HG03342 (cell line): ENCODE results near the gene WDR62.

ENCODE experiments used
- ATAC-seq: cut with Tn5 transposase; IDR thresholded peaks from one replicate; pipeline ENCODE4 v1.9.1; 2021; ENCODE audit warnings: mild to moderate bottlenecking, moderate library complexity; ENCODE audit not compliant: unreplicated experiment

The WDR62 gene

GRCh38 chr19:36073121-36073876, 18.6 kb downstream of the WDR62 start:
- ATAC-seq = no peak

DNA sequence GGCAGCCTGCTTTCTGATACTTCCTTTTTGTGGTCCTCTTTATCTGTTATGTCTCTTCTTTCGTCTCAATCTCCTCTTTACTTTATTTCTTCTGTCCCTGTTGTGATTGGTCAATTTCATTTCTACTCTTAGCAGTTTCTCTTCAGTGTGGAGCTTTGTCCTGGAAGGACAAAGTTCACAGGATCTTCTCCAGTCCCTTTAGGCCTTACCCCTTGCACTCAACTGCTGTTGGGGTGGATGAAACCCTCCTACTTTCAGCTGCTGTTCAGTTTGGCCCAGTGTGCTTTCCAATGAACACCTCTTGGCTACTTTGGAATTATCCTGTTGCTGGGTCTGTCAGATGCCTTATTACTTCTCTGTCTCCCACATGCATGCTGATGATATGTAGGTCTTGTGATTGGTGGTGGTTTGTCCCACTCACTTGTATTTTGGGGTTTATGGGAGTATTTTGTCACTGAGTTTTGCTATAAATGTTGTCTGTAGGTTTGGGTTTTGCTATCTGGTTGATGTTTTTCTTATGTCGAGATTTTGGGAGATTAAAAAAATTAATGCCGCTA, 24.8 kb downstream of the WDR62 start:
- ATAC-seq = no peak

DNA sequence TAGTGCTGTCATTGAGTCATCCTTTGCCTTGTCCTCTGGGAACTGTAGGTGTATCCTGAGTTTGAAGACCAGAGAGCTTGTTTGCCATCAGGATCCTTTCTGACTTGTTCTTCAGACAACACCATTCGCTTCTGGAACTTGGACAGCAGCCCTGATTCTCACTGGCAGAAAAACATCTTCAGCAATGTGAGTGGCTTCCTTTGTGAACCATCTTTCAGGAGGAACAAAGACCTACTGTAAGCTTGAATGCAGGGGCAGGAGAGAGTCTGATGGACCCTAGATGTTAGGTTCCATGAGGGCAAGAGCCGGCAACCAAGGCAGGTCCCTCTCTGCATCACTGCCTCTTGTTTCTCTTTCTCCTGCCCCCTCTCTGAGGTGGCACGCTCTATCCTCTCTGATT, 26.7 kb downstream of the WDR62 start:
- no peak for ATAC-seq

GRCh38 chr19:36081894-36082293, 27.2 kb downstream of the WDR62 start:
- no peak for ATAC-seq

DNA sequence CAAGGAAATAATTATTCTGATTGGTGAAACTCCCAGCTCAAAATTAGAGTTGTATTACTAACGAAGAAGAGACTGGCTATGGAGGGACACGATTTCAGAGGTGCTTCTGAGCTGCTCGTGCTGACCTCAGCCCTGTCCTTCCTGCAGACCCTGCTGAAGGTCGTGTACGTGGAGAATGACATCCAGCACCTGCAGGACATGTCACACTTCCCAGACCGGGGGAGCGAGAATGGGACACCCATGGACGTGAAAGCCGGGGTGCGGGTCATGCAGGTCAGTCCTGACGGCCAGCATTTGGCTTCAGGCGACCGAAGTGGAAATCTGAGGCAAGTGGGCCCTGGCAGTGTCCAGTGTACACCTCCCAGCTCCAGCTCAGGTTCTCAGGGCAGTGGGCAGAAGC, 28.2 kb downstream of the WDR62 start:
- no peak for ATAC-seq

- ATAC-seq = no peak
Measured at GRCh38 chr19:36084231-36085009, 29.7 kb downstream of the WDR62 start.

GRCh38 chr19:36086326-36086725, 31.6 kb downstream of the WDR62 start:
- no peak for ATAC-seq

GRCh38 chr19:36089847-36090246, 35.1 kb downstream of the WDR62 start:
- ATAC-seq = no peak

DNA sequence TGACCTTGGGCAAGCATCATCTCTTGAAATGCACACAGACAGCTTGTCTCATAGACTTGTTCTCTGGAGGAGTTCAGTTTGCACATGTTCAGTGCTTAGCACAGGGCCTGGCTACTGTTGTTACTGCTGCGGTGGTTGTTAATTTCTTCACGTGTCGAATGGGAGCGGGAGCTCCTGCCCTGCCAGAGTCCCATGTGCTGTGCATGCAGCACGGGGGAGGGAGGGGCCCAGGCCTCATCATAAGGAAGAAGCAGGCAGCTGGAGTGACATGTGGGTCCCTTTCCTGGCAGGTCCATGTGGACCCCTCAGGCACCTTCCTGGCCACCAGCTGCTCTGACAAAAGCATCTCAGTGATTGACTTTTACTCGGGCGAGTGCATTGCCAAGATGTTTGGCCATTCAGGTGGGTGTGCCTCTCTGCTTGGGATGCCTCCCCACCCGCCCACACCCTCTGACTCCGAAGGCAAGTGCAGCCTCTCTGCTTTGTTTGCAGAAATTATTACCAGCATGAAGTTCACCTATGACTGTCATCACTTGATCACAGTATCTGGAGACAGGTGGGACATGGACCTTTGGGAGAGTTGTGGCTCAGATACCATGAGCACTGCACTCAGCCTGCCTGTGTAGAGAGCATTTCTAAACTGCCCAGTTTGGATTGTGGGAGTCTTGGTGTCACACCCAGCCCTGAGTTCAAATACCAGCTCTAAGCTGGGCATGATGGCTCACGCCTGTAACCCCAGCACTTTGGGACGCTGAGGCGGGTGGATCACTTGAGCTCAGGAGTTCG, 36.4 kb downstream of the WDR62 start:
- no peak for ATAC-seq

- ATAC-seq = no peak
Measured at GRCh38 chr19:36092566-36092965, 37.9 kb downstream of the WDR62 start.

DNA sequence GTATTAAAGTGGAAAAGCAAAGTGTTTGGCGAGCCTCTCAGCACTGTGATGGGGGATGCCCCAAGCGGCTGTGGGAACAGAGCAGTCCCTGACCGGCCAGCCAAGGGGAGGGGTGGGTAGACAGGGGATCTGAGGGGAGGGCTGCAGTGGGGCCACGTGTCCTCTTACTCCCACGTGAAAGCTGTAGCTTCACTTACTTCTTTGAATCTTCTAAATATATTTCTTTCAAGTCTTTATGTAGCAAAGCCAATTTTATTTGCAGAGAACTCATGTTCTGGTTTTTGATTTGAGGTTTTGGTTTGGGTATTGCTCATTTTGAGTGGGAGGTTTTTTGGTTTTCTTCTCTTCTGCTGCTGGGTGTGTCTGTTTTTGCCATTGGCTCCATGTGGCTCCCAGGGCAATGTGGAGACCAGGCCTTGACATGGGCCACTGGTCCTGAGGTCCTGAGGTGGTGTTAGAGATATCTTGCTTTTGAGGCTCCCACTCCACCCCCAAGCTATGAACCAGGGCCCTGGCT, 38.5 kb downstream of the WDR62 start:
- no peak for ATAC-seq

GRCh38 chr19:36093687-36094086, 39.0 kb downstream of the WDR62 start:
- ATAC-seq = no peak

DNA sequence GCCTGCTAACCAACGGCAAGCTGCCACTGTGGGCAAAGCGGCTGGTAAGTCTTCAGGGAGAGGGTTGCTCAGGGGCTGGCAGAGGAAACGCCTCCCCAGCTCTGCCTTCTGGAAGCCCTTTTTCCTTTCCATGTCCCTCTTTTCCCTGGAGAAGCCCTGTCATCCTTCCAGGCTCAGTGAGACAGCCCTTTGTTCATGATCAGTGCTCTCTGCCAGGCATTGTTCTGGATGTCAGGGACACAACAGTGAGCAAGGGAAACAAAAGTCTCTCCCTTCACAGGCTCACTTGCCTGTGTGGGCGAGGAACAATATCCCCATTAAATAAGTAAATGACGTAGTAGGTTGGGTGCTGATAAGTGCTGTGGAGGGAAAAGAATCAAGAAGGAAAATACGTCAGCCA, 42.3 kb downstream of the WDR62 start:
- ATAC-seq = no peak

GRCh38 chr19:36099166-36099785, 44.6 kb downstream of the WDR62 start:
- ATAC-seq = no peak

- no peak for ATAC-seq
Measured at GRCh38 chr19:36100476-36100875, 45.8 kb downstream of the WDR62 start.

DNA sequence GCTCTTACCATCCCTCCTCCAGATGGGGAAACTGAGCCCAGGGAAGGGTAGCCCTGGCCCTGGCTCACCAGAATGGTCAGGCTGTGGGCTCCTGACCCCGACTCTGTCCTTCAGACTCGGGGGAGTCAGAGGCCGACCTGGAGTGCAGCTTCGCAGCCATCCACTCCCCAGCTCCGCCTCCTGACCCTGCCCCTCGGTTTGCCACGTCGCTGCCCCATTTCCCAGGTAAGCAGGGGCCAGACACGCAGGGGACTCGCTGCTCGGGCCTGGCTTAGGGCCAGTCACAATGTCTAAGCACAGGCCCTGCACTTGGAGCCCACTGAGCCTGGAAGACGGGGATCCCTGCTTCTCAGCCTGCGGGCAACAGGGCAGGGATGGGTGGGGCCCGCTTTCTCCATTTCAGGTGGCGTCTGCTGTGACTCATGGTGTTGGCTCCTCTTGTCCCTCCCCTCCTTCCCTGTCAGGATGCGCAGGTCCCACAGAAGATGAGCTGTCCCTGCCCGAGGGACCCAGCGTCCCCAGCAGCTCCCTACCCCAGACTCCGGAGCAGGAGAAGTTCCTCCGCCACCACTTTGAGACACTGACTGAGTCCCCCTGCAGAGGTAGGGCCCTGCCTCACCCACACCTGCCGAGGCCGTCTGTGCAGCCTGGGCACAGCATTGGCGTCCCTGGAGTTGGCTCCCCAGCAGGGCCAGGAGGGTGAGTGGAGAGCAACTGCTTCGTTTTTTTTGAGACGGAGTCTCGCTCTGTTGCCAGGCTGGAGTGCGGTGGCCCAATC, 47.0 kb downstream of the WDR62 start:
- ATAC-seq = no peak

DNA sequence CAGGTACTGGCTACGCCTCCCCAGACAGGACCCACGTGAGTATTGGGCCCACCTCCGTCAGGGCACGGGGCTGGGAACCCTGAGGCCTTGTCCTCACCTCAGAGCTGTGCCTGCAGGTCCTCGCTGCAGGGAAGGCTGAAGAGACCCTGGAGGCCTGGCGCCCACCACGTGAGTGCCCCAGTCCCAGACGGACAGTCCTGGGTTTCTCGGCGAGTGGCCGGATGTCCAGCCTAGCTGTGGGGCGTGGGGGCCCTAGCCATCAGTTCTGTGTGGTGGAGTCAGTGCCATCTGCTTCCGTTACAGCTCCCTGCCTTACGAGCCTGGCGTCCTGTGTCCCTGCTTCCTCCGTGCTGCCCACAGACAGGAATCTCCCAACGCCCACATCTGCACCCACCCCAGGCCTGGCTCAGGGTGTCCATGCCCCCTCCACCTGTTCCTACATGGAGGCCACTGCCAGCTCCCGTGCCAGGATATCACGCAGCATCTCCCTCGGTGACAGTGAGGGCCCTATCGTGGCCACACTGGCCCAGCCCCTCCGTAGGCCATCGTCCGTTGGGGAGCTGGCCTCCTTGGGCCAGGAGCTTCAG, 48.4 kb downstream of the WDR62 start:
- ATAC-seq = no peak

DNA sequence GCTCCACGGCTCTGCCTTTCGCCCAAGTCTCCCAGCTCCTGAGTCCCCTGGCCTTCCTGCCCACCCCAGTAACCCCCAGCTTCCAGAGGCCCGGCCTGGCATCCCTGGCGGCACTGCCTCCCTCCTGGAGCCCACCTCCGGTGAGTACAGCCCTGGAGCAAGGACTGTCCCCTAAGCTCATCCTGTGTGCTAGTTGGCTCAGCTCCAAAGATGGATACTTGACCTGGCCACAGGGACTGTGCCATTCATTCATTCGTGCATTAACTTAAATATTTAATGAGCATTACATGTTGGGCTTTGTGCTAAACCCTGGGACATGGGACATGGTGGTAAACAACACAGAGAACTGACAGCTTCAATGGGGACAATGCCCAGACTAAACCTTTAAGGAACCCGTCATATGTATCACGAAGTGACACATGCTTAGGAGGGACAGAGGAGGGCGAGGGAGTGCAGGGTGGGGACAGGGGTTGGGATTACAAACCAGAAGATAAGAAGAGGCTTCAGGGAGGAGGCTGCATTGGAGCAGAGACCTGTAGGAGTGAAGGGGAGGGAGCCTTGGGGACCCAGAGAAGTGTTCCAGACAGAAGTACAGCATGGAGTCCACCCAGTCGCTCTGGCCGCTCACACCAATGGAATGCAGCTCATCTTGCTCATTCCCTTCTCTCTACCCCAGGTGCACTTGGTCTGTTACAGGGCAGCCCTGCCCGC, 49.3 kb downstream of the WDR62 start:
- ATAC-seq = no peak

DNA sequence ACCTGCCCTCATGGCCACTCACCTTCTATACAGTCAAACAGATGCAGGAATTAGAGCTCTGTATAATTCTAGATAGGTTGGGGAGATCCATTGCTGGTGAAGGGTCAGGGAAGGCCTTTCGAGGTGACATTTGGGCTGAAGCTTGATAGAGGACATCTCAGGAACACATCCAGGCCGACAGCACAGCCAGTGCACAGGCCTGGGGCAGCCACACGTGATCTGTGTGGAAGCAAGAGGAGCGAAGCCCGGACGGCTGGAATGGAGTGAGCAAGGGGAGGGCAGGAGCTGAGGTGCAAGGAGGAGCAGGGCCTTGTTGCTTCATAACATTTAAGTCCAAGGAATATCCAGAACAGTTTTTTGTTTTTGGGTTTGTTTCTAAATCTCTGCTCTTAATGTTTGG, 51.7 kb downstream of the WDR62 start:
- ATAC-seq = no peak
